Esophagus muscularis mucosa (tissue), 4 donors: ENCODE measurements around the gene UBE2QL1.

Experiments used
- EP300 ChIP-seq: sonication (generic); formaldehyde crosslinking; IDR thresholded peaks from one replicate; pipeline ENCODE4 v1.6.1; 2017; ENCODE audit warnings: antibody characterized with exemption
- POLR2A ChIP-seq: fragments of 450-650 bp; IDR thresholded peaks from one replicate; pipeline ENCODE4 v1.6.1; 2017; ENCODE audit warnings: antibody characterized with exemption, moderate library complexity, mild to moderate bottlenecking, low read depth
- POLR2AphosphoS5 ChIP-seq, 2 donors: sonication (generic); formaldehyde crosslinking; IDR thresholded peaks; one replicate each; pipeline ENCODE4 v1.6.1; 2017; ENCODE audit warnings: antibody characterized with exemption in 2 of 2
- TF ChIP-seq, protein P1 (sequence below), 3 experiments: fragments of 200-600 bp in 2 of 3; fragments of 450-650 bp in 1 of 3; sonication (generic) in 2 of 3; IDR thresholded peaks; one replicate each; pipeline ENCODE4 v1.5.1; 2017 to 2019; ENCODE audit warnings: antibody characterized with exemption in 3 of 3, mild to moderate bottlenecking in 2 of 3, moderate library complexity in 1 of 3

DNA sequence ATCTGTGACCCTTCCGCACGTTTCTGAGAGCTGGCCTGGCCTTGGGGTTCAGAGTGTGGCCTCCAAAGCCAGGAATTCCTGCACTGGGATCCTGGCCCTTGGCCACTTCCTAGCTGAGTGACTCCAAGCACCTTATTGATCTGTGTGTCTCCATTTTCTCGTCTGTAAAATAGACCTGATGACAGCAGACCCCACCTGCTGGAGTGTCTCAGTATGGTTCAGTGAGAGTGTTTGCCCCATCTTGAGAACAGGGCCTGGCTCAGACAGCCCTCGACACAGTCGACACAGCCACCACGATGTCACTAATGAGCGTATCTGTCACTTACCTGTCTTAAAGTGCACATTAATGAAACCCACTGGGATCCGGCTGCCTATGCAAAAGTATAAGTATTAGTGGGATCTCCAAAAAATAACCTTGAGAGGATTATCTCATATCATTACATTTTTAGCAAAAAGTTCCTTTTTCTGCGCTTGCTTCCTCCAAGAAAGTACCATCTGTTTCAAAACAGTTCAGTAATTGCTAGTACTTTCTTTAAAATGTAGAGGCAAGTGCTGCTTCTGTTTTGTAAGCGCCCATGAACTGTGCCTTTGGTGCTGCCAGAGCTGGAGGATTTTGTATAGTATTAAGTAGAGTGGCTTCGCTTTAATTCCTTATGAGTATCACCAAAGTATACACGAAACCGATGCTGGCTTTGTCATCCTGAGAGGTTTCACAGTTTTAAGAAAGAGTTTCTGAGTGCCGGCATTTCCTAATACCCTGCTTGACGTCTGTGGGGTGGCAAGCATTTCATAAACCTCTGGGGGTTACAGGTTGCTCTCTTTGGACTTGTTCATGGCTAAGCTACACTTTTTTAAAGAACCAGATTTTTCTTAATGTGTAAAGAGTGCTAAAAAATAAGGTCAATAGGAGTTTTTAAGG, 31.7 kb downstream of the UBE2QL1 start:
- TF ChIP-seq EP300 (no peak), POLR2AphosphoS5 (IDR thresholded peaks at IDR 0.05) (no peak), POLR2A (no peak)
- TF ChIP-seq, protein P1, sequence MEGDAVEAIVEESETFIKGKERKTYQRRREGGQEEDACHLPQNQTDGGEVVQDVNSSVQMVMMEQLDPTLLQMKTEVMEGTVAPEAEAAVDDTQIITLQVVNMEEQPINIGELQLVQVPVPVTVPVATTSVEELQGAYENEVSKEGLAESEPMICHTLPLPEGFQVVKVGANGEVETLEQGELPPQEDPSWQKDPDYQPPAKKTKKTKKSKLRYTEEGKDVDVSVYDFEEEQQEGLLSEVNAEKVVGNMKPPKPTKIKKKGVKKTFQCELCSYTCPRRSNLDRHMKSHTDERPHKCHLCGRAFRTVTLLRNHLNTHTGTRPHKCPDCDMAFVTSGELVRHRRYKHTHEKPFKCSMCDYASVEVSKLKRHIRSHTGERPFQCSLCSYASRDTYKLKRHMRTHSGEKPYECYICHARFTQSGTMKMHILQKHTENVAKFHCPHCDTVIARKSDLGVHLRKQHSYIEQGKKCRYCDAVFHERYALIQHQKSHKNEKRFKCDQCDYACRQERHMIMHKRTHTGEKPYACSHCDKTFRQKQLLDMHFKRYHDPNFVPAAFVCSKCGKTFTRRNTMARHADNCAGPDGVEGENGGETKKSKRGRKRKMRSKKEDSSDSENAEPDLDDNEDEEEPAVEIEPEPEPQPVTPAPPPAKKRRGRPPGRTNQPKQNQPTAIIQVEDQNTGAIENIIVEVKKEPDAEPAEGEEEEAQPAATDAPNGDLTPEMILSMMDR (IDR thresholded peaks at IDR 0.05): no peak
